HG03196 (cell line): ENCODE data around the gene THSD4.

ENCODE experiments used
- ATAC-seq: cut with Tn5 transposase; IDR thresholded peaks from one replicate; pipeline ENCODE4 v1.9.1; 2021; ENCODE audit not compliant: unreplicated experiment

The THSD4 gene

GRCh38 chr15:71753346-71753745, 638.1 kb downstream of the THSD4 start:
- no peak for ATAC-seq

GRCh38 chr15:71754660-71755059, 639.4 kb downstream of the THSD4 start:
- no peak for ATAC-seq

- ATAC-seq = no peak
These were observed 640.1 kb downstream of the THSD4 start for GRCh38 chr15:71755092-71755970.

GRCh38 chr15:71756599-71757352, 641.5 kb downstream of the THSD4 start:
- ATAC-seq = no peak

- ATAC-seq = no peak
These were observed 642.7 kb downstream of the THSD4 start for GRCh38 chr15:71757741-71758530.

GRCh38 chr15:71758711-71759110, 643.4 kb downstream of the THSD4 start:
- ATAC-seq = no peak

- no peak for ATAC-seq
These were observed 645.6 kb downstream of the THSD4 start for GRCh38 chr15:71760852-71761251.

GRCh38 chr15:71761649-71762048, 646.4 kb downstream of the THSD4 start:
- ATAC-seq = no peak

GRCh38 chr15:71768184-71768583, 652.9 kb downstream of the THSD4 start:
- no peak for ATAC-seq

- no peak for ATAC-seq
These were observed 658.1 kb downstream of the THSD4 start for GRCh38 chr15:71773206-71773859.

GRCh38 chr15:71775856-71776255, 660.6 kb downstream of the THSD4 start:
- no peak for ATAC-seq

GRCh38 chr15:71776304-71776703, 661.0 kb downstream of the THSD4 start:
- ATAC-seq = no peak

- ATAC-seq = no peak
These were observed 662.1 kb downstream of the THSD4 start for GRCh38 chr15:71777216-71777943.

GRCh38 chr15:71779073-71779797, 664.0 kb downstream of the THSD4 start:
- ATAC-seq = no peak

- ATAC-seq = peak; percentile 54
These were observed 665.1 kb downstream of the THSD4 start for GRCh38 chr15:71780115-71780976.

- ATAC-seq = no peak
These were observed 666.1 kb downstream of the THSD4 start for GRCh38 chr15:71781179-71781964.

GRCh38 chr15:71781965-71782265, 666.6 kb downstream of the THSD4 start:
- ATAC-seq = no peak
